Measurements from ENCODE around the gene SNED1. TPM values are rescaled to one million over a fixed set of nuclear protein-coding genes. Genes with fewer than 3 reads are reported as not detected.

The SNED1 gene
- total RNA-seq, 1 donor from 2014 or later = 0.11 TPM

DNA sequence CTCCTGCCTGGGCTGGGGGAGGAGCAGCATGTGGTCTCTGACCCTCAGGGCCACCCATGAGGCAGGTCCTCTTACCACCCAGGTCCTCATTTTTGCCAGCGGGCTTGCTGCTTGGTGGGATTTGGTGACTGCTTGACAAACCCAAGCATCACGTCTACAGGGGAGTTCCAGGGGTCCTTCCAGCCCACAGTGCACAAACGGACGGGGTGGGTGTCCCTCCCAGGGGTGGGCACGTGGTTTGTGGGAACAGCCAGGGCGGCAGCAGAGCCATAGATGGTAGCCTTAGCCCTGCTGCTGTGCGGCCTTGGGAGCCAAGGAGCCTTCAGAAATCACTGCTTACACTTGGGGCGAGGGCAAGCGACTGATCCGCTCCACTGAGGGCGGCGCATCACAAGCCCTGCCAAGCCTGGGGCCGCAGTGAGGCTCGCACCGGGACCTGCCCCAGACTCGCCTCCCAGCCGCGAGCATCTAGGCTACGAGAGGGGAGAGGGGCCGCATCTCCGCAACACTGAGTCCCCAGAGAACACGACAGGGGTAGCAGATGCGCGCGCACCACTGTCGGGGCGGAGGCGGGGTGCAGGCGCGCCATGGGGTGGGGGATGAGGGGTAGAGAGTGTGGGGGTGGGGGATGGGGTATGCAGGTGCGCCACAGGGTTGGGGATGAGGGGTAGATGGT is 36.9 kb downstream of the SNED1 start:
- H3K9me3 Mint-ChIP-seq = no peaks in the 10 kb centered on the region
- no peak for TF ChIP-seq EZH2phosphoT487 (IDR thresholded peaks at IDR 0.05)
- peak; percentile 6 for TF ChIP-seq EZH2 (IDR thresholded peaks at IDR 0.05)
- Histone ChIP-seq H2AFZ (replicated peaks) (no peak overlapping the region), H3K79me2 (ENCODE audit: low read depth) (no peaks in the 10 kb centered on the region), H3K9me3 (ENCODE audit: low read depth) (no peaks in the 10 kb centered on the region), H3K27ac (no peak overlapping the region), H3K36me3 (no peaks in the 10 kb centered on the region), H4K20me1 (ENCODE audit: low read depth) (no peaks in the 10 kb centered on the region), H3K27me3 (peaks cover 48% of the 10 kb centered on the region), H3K9ac (no peak overlapping the region), H3K4me1 (peaks cover 11% of the 10 kb centered on the region), H3K4me2 (peak overlapping the region; percentile 52), H3K4me3 (no peak overlapping the region), H3F3A (ENCODE audit: low read depth) (no peaks in the 10 kb centered on the region)
- no peaks in the 10 kb centered on the region for H3K36me3 Mint-ChIP-seq
- DNase-seq (ENCODE audit: low spot score) = peak; percentile 57
- peaks cover 28% of the 10 kb centered on the region for H3K27me3 Mint-ChIP-seq (ENCODE audit: insufficient read depth, low read depth)
- no peak overlapping the region for H3K27ac Mint-ChIP-seq
- no peak overlapping the region for H3K4me3 Mint-ChIP-seq
- peaks cover 4% of the 10 kb centered on the region for H3K4me1 Mint-ChIP-seq

DNA sequence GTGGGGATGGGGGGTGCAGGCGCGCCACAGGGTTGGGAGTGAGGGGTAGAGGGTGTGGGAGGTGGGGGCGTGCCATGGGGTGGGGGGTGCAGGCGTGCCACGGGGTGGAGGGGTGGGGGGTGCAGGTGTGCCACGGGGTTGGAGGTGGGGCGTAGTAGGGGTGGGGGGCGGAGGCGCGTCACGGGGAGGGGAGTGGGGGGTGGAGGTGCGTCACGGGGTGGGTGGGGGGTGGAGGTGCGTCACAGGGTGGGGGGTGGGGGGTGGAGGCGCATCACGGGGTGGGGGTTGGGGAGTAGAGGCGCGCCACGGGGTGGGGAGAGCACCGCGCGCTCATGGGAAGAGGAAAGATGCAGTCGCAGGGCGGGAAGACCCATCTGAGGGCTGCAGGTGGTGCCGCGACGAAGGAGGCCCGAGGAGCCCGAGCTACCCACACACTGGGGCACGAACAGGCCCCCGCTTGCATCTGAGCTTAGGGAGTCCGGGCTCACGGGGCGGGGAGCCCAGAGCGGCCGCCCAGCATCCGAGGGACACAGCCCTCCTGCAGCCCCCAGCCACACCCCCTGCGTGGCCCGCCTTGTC is 37.5 kb downstream of the SNED1 start:
- Histone ChIP-seq H3K79me2 (ENCODE audit: low read depth) (no peaks in the 10 kb centered on the region), H3K27ac (no peak overlapping the region), H3F3A (ENCODE audit: low read depth) (no peaks in the 10 kb centered on the region), H3K4me2 (peak overlapping the region; percentile 89), H3K36me3 (no peaks in the 10 kb centered on the region), H3K9ac (no peak overlapping the region), H2AFZ (replicated peaks) (peak overlapping the region; percentile 85), H3K4me1 (peaks cover 11% of the 10 kb centered on the region), H3K9me3 (ENCODE audit: low read depth) (no peaks in the 10 kb centered on the region), H4K20me1 (ENCODE audit: low read depth) (no peaks in the 10 kb centered on the region), H3K27me3 (peaks cover 48% of the 10 kb centered on the region), H3K4me3 (peak overlapping the region; percentile 41)
- Mint-ChIP-seq H3K4me1 (peaks cover 4% of the 10 kb centered on the region), H3K9me3 (no peaks in the 10 kb centered on the region), H3K4me3 (no peak overlapping the region), H3K36me3 (no peaks in the 10 kb centered on the region), H3K27ac (no peak overlapping the region), H3K27me3 (ENCODE audit: insufficient read depth, low read depth) (peaks cover 35% of the 10 kb centered on the region)
- peak; percentile 41 for DNase-seq (ENCODE audit: low spot score)
- TF ChIP-seq, protein P1, sequence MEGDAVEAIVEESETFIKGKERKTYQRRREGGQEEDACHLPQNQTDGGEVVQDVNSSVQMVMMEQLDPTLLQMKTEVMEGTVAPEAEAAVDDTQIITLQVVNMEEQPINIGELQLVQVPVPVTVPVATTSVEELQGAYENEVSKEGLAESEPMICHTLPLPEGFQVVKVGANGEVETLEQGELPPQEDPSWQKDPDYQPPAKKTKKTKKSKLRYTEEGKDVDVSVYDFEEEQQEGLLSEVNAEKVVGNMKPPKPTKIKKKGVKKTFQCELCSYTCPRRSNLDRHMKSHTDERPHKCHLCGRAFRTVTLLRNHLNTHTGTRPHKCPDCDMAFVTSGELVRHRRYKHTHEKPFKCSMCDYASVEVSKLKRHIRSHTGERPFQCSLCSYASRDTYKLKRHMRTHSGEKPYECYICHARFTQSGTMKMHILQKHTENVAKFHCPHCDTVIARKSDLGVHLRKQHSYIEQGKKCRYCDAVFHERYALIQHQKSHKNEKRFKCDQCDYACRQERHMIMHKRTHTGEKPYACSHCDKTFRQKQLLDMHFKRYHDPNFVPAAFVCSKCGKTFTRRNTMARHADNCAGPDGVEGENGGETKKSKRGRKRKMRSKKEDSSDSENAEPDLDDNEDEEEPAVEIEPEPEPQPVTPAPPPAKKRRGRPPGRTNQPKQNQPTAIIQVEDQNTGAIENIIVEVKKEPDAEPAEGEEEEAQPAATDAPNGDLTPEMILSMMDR (IDR thresholded peaks at IDR 0.05) = no peak
- TF ChIP-seq EZH2 (IDR thresholded peaks at IDR 0.05) = peak; percentile 41

GRCh38 chr2:241036397-241036963 is 38.1 kb downstream of the SNED1 start:
- H4K20me1 ChIP-seq (ENCODE audit: low read depth) = no peaks in the 10 kb centered on the region
- H3K36me3 ChIP-seq = no peaks in the 10 kb centered on the region
- H3F3A ChIP-seq (ENCODE audit: low read depth) = no peaks in the 10 kb centered on the region
- no peak overlapping the region for H3K9ac ChIP-seq
- Mint-ChIP-seq H3K9me3 (no peaks in the 10 kb centered on the region), H3K4me3 (peak overlapping the region; percentile 50), H3K36me3 (no peaks in the 10 kb centered on the region), H3K27ac (no peak overlapping the region), H3K27me3 (ENCODE audit: insufficient read depth, low read depth) (peaks cover 40% of the 10 kb centered on the region), H3K4me1 (peaks cover 4% of the 10 kb centered on the region)
- peak overlapping the region; percentile 41 for H3K4me3 ChIP-seq
- peak overlapping the region; percentile 85 for H2AFZ ChIP-seq (replicated peaks)
- H3K4me2 ChIP-seq = peak overlapping the region; percentile 89
- peaks cover 48% of the 10 kb centered on the region for H3K27me3 ChIP-seq
- peaks cover 11% of the 10 kb centered on the region for H3K4me1 ChIP-seq
- no peaks in the 10 kb centered on the region for H3K9me3 ChIP-seq (ENCODE audit: low read depth)
- H3K27ac ChIP-seq = no peak overlapping the region
- TF ChIP-seq, protein P1 (IDR thresholded peaks at IDR 0.05) = no peak
- no peak for TF ChIP-seq EZH2 (IDR thresholded peaks at IDR 0.05)
- peak; percentile 80 for DNase-seq (ENCODE audit: low spot score)
- H3K79me2 ChIP-seq (ENCODE audit: low read depth) = no peaks in the 10 kb centered on the region
